IMR-90 (cell line): ENCODE data around the gene ATP1A4. TPM values are rescaled to one million over a fixed set of nuclear protein-coding genes. Genes with fewer than 3 reads are reported as not detected.

Experiments used
- ATAC-seq: fragments of 200-7000 bp; cut with Tn5 transposase; 2 replicates; pipeline ENCODE4 v1.9.1; 2020; ENCODE audit warnings: low read depth, mild to moderate bottlenecking, moderate library complexity
- BruUV-seq: library from RNA; stranded (reverse); fragments of 400-500 nt; replicated peaks from 2 replicates; lab custom pipeline; 2021; lab: Mats Ljungman, UMichigan
- CTCF ChIA-PET: fragments of 300-600 bp; formaldehyde crosslinking; extraction: SDS; loops from one replicate; lab custom pipeline; 2021; ENCODE audit warnings: antibody characterized with exemption; lab: Yijun Ruan, JAX
- POLR2A ChIA-PET: fragments of 300-600 bp; sonication (Branson Sonifier 250); formaldehyde crosslinking; loops from one replicate; lab custom pipeline; 2022; ENCODE audit warnings: antibody characterized with exemption; ENCODE audit not compliant: unreplicated experiment; lab: Charles Lee
- DNase-seq: peaks from one replicate; pipeline ENCODE4 v3.0.0; 2013
- H2AFZ ChIP-seq: replicated peaks from 2 replicates; pipeline ENCODE3; 2013; ENCODE audit warnings: low read length, mild to moderate bottlenecking; ENCODE audit not compliant: poor library complexity
- H2AK5ac ChIP-seq: 2 replicates; pipeline ENCODE4 v1.6.1; 2013; ENCODE audit warnings: low read depth, low read length, inconsistent platforms
- H2AK9ac ChIP-seq: replicated peaks from 2 replicates; pipeline ENCODE3; 2013; ENCODE audit warnings: mild to moderate bottlenecking, low read depth, low read length, moderate library complexity; ENCODE audit not compliant: poor library complexity
- H2BK120ac ChIP-seq: 2 replicates; pipeline ENCODE4 v1.6.1; 2013; ENCODE audit warnings: low read depth, low read length, inconsistent platforms
- H2BK15ac ChIP-seq: 3 replicates; pipeline ENCODE4 v1.6.1; 2013; ENCODE audit warnings: low read depth, low read length, inconsistent platforms
- H2BK20ac ChIP-seq: 2 replicates; pipeline ENCODE4 v1.6.1; 2013; ENCODE audit warnings: low read depth, mild to moderate bottlenecking, inconsistent platforms, low read length, moderate library complexity
- H2BK5ac ChIP-seq: 2 replicates; pipeline ENCODE4 v1.6.1; 2013; ENCODE audit warnings: mild to moderate bottlenecking, low read depth, low read length, inconsistent platforms; ENCODE audit not compliant: poor library complexity, severe bottlenecking
- H3K14ac ChIP-seq: replicated peaks from 2 replicates; pipeline ENCODE4 v1.6.1; 2013; ENCODE audit warnings: low read depth, low read length, inconsistent platforms
- H3K18ac ChIP-seq: 2 replicates; pipeline ENCODE4 v1.6.1; 2013; ENCODE audit warnings: low read depth, low read length, control low read depth
- H3K23ac ChIP-seq: 2 replicates; pipeline ENCODE4 v1.6.1; 2013; ENCODE audit warnings: low read depth, low read length, inconsistent platforms
- H3K27ac ChIP-seq: 2 replicates; pipeline ENCODE4 v1.5.1; 2013; ENCODE audit warnings: mild to moderate bottlenecking, control low read depth, low read length; ENCODE audit not compliant: insufficient read depth
- H3K27me3 ChIP-seq: 2 replicates; pipeline ENCODE4 v1.6.1; 2013; ENCODE audit warnings: low read length; ENCODE audit not compliant: control insufficient read depth, insufficient read depth
- H3K36me3 ChIP-seq: 2 replicates; pipeline ENCODE4 v1.6.1; 2013; ENCODE audit warnings: low read length, mixed read lengths; ENCODE audit not compliant: control insufficient read depth, insufficient read depth
- H3K4ac ChIP-seq: 2 replicates; pipeline ENCODE4 v1.6.1; 2013; ENCODE audit warnings: low read depth, low read length, inconsistent platforms
- H3K4me1 ChIP-seq: 2 replicates; pipeline ENCODE4 v1.6.1; 2013; ENCODE audit warnings: low read length, mixed read lengths; ENCODE audit not compliant: control insufficient read depth, insufficient read depth
- H3K4me2 ChIP-seq: 2 replicates; pipeline ENCODE4 v1.6.1; 2013; ENCODE audit warnings: low read depth, mild to moderate bottlenecking, control low read depth, low read length, moderate library complexity
- H3K4me3 ChIP-seq: 2 replicates; pipeline ENCODE4 v1.5.1; 2013; ENCODE audit warnings: low read depth, mild to moderate bottlenecking, control low read depth, low read length, moderate library complexity; ENCODE audit not compliant: insufficient read depth
- H3K56ac ChIP-seq: 2 replicates; pipeline ENCODE4 v1.6.1; 2013; ENCODE audit warnings: low read length, inconsistent platforms; ENCODE audit not compliant: insufficient read depth; ENCODE audit errors: extremely low read depth
- H3K79me1 ChIP-seq, 2 experiments: 2 replicates each; pipeline ENCODE4 v1.6.1; 2013; ENCODE audit warnings: low read length in 2 of 2, inconsistent platforms in 1 of 2, low read depth in 1 of 2
- H3K9ac ChIP-seq: 2 replicates; pipeline ENCODE4 v1.6.1; 2013; ENCODE audit warnings: low read depth, low read length, control low read depth
- H3K9me1 ChIP-seq: 2 replicates; pipeline ENCODE4 v1.6.1; 2013; ENCODE audit warnings: low read length, inconsistent platforms; ENCODE audit not compliant: insufficient read depth
- H3K9me3 ChIP-seq: 2 replicates; pipeline ENCODE4 v1.6.1; 2013; ENCODE audit warnings: low read length; ENCODE audit not compliant: control insufficient read depth, insufficient read depth
- H4K20me1 ChIP-seq: 2 replicates; pipeline ENCODE4 v1.6.1; 2013; ENCODE audit warnings: low read length, inconsistent platforms; ENCODE audit not compliant: insufficient read depth
- H4K5ac ChIP-seq: 2 replicates; pipeline ENCODE4 v1.6.1; 2013; ENCODE audit warnings: mild to moderate bottlenecking, low read depth, low read length, control low read depth
- H4K8ac ChIP-seq, 2 experiments: 2 replicates each; pipeline ENCODE4 v1.6.1; 2013; ENCODE audit warnings: low read depth in 2 of 2, low read length in 2 of 2, control low read depth in 1 of 2, inconsistent platforms in 1 of 2
- H4K91ac ChIP-seq: 2 replicates; pipeline ENCODE4 v1.6.1; 2013; ENCODE audit warnings: low read depth, low read length, inconsistent platforms; ENCODE audit not compliant: insufficient read depth
- BHLHE40 ChIP-seq: fragments of 150-350 bp; IDR thresholded peaks from 2 replicates; pipeline ENCODE4 v1.6.1; 2016; ENCODE audit warnings: mild to moderate bottlenecking, low read depth, low read length
- CEBPB ChIP-seq: IDR thresholded peaks from 2 replicates; pipeline ENCODE4 v1.6.1; 2012; ENCODE audit warnings: low read depth, low read length, improper control_type of control experiment
- CHD1 ChIP-seq: IDR thresholded peaks from 2 replicates; pipeline ENCODE4 v1.6.1; 2012; ENCODE audit warnings: low read depth, low read length, improper control_type of control experiment
- CTCF ChIP-seq: conservative IDR thresholded peaks from 2 replicates; pipeline ENCODE4 v1.5.1; 2012; ENCODE audit warnings: mild to moderate bottlenecking, low read depth, low read length, improper control_type of control experiment
- ELK1 ChIP-seq: fragments of 150-350 bp; IDR thresholded peaks from 2 replicates; pipeline ENCODE4 v1.6.1; 2016; ENCODE audit warnings: low read depth, mild to moderate bottlenecking, low read length, moderate library complexity, borderline replicate concordance
- FOS ChIP-seq: fragments of 150-350 bp; IDR thresholded peaks from 2 replicates; pipeline ENCODE4 v1.6.1; 2016; ENCODE audit warnings: low read depth, low read length
- MAFK ChIP-seq: IDR thresholded peaks from 2 replicates; pipeline ENCODE4 v1.6.1; 2012; ENCODE audit warnings: low read depth, low read length, improper control_type of control experiment
- MAZ ChIP-seq: IDR thresholded peaks from 2 replicates; pipeline ENCODE4 v1.6.1; 2012; ENCODE audit warnings: low read depth, mild to moderate bottlenecking, low read length, improper control_type of control experiment, moderate library complexity, borderline replicate concordance
- MXI1 ChIP-seq: IDR thresholded peaks from 2 replicates; pipeline ENCODE4 v1.6.1; 2012; ENCODE audit warnings: low read depth, mild to moderate bottlenecking, low read length, moderate library complexity, borderline replicate concordance
- NFE2L2 ChIP-seq: fragments of 150-350 bp; IDR thresholded peaks from 2 replicates; pipeline ENCODE4 v1.6.1; 2016; ENCODE audit warnings: low read depth, mild to moderate bottlenecking, low read length
- POLR2A ChIP-seq: IDR thresholded peaks from 2 replicates; pipeline ENCODE4 v1.6.1; 2012; ENCODE audit warnings: mild to moderate bottlenecking, low read depth, low read length
- RAD21 ChIP-seq: IDR thresholded peaks from 2 replicates; pipeline ENCODE4 v1.6.1; 2012; ENCODE audit warnings: low read length, improper control_type of control experiment
- RCOR1 ChIP-seq: IDR thresholded peaks from 2 replicates; pipeline ENCODE4 v1.6.1; 2012; ENCODE audit warnings: mild to moderate bottlenecking, low read length, improper control_type of control experiment; ENCODE audit not compliant: insufficient replicate concordance
- RFX5 ChIP-seq: IDR thresholded peaks from 2 replicates; pipeline ENCODE4 v1.8.0; 2012; ENCODE audit warnings: low read depth, mild to moderate bottlenecking, low read length, moderate library complexity
- SMC3 ChIP-seq: fragments of 150-350 bp; IDR thresholded peaks from 2 replicates; pipeline ENCODE4 v1.6.1; 2016; ENCODE audit warnings: low read depth, mild to moderate bottlenecking, antibody characterized with exemption, low read length, moderate library complexity
- WGBS, 2 experiments: methylation state at CpG; one replicate each; pipeline versions ENCODE4 v1.1.5 to v1.1.7; 2013; ENCODE audit warnings: missing lambda C conversion rate in 2 of 2; ENCODE audit not compliant: insufficient read length in 1 of 2; ENCODE audit errors: extremely low coverage in 2 of 2; 5-methylcytosine and 5-hydroxymethylcytosine counted together
- dilution Hi-C: fragments of 300-500 bp; cut with HindIII; formaldehyde crosslinking; loops from one replicate; pipeline ENCODE4 v1.14.3; 2018; ENCODE audit warnings: low sequenced_read_pairs; ENCODE audit not compliant: unreplicated experiment
- in situ Hi-C: fragments of 300-500 bp; cut with MboI; formaldehyde crosslinking; loops from 3 replicates; pipeline ENCODE4 v1.14.3; 2019; ENCODE audit warnings: low sequenced_read_pairs, inconsistent platforms, mixed read lengths
- intact Hi-C: fragments of 100-400 bp; cut with micrococcal nuclease; formaldehyde crosslinking; loops from 2 replicates; pipeline ENCODE4 v1.10.0; 2022
- polyA plus RNA-seq, 3 experiments: library from polyadenylated mRNA; depleted of rRNA; stranded (reverse); fragments of >200 nt; gene quantifications; 2 replicates each; pipeline ENCODE4 v1.2.3, GENCODE V29; 2012; ENCODE audit warnings: low replicate concordance in 1 of 3
- total RNA-seq: library from RNA; depleted of rRNA; stranded (reverse); fragments of >200 nt; gene quantifications from 2 replicates; pipeline ENCODE4 v1.2.3, GENCODE V29; 2012
- TF ChIP-seq, protein P1 (sequence below): fragments of 150-350 bp; IDR thresholded peaks from 2 replicates; pipeline ENCODE4 v1.6.1; 2017; ENCODE audit warnings: mild to moderate bottlenecking, antibody characterized with exemption, low read length, low read depth

ATP1A4 gene
- total and polyA plus RNA-seq, 2 of the 4 experiments (the other 2 are of a cell fraction) = not detected

- Histone ChIP-seq H4K91ac (peak overlapping the region; percentile 97), H3K36me3 (no peaks in the 10 kb centered on the region), H2BK15ac (no peak overlapping the region; the same call in 2 of the 3 replicates), H3K9me3 (no peaks in the 10 kb centered on the region), H4K20me1 (no peaks in the 10 kb centered on the region), H2BK20ac (peak overlapping the region; percentile 90), H3K9ac (no peak overlapping the region), H3K4me3 (no peak overlapping the region), H3K14ac (no peak overlapping the region), H2AK5ac (peak overlapping the region; percentile 46; the same call in 1 of the 2 replicates), H3K9me1 (peaks cover 26% of the 10 kb centered on the region), H3K18ac (no peak overlapping the region), H4K5ac (no peak overlapping the region), H2AK9ac (no peak overlapping the region), H4K8ac (no peak overlapping the region; a peak in 1 of 4 replicates), H2BK5ac (peak overlapping the region; percentile 23), H3K27ac (no peak overlapping the region), H2AFZ (no peak overlapping the region), H3K27me3 (peaks cover 7% of the 10 kb centered on the region), H2BK120ac (peak overlapping the region; percentile 91; the same call in 1 of the 2 replicates), H3K4ac (peak overlapping the region; percentile 88), H3K79me1 (no peaks in the 10 kb centered on the region), H3K4me2 (no peak overlapping the region), H3K56ac (no peak overlapping the region), H3K4me1 (peaks cover 18% of the 10 kb centered on the region), H3K23ac (no peak overlapping the region)
- DNase-seq = no peak
- in situ Hi-C loops = no loop called here
- no TSS peak for BruUV-seq
- dilution Hi-C loops = no loop called here
- ChIA-PET POLR2A (no interaction called here), CTCF (interaction anchor here (0.5 kb wide), 1 partner anchor 96 kb away, joined by 4 read pairs; no protein-coding TSS in a partner anchor)
- intact Hi-C loops = no loop called here
- ATAC-seq = no peak
- no peak for TF ChIP-seq RCOR1
- no peak for TF ChIP-seq MAZ
- TF ChIP-seq SMC3 = no peak
- TF ChIP-seq CEBPB = no peak
- TF ChIP-seq ELK1 = no peak
- TF ChIP-seq RFX5 = no peak
- TF ChIP-seq, protein P1, sequence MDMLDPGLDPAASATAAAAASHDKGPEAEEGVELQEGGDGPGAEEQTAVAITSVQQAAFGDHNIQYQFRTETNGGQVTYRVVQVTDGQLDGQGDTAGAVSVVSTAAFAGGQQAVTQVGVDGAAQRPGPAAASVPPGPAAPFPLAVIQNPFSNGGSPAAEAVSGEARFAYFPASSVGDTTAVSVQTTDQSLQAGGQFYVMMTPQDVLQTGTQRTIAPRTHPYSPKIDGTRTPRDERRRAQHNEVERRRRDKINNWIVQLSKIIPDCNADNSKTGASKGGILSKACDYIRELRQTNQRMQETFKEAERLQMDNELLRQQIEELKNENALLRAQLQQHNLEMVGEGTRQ = no peak
- no peak for TF ChIP-seq RAD21
- no peak for TF ChIP-seq POLR2A
- no peak for TF ChIP-seq MXI1
- no peak for TF ChIP-seq CTCF
- no peak for TF ChIP-seq MAFK
- no peak for TF ChIP-seq CHD1
- no peak for TF ChIP-seq NFE2L2
- no peak for TF ChIP-seq FOS
- TF ChIP-seq BHLHE40 = no peak
- WGBS, 2 experiments = 84% methylated on average over 3 of the region's 16 CpGs; no CpG with 5 or more reads in 1 of the 2 experiments
Measured at GRCh38 chr1:160122978-160123495, 28.4 kb upstream of the ATP1A4 start.
